H1 (cell line): ENCODE data around the gene CTPS1. TPM values are rescaled to one million over a fixed set of nuclear protein-coding genes. Genes with fewer than 3 reads are reported as not detected.

ENCODE experiments used
- CTCF ChIA-PET: fragments of 300-600 bp; sonication (Branson Sonifier 250); formaldehyde crosslinking; loops from one replicate; lab custom pipeline; 2021; ENCODE audit not compliant: partially characterized antibody; lab: Charles Lee
- POLR2A ChIA-PET: fragments of 300-600 bp; sonication (Branson Sonifier 250); formaldehyde crosslinking; loops from one replicate; lab custom pipeline; 2021; ENCODE audit warnings: inconsistent platforms; ENCODE audit not compliant: partially characterized antibody; lab: Charles Lee
- DNase-seq, 2 experiments: peaks; one replicate each; pipeline versions ENCODE4 v3.0.0 to v3.0.0-alpha.2; 2010 to 2022; ENCODE audit warnings: low spot score in 2 of 2, low read depth in 1 of 2, mixed read lengths in 1 of 2
- FAIRE-seq: peaks from 2 replicates; lab custom pipeline; 2011; peaks lifted over from hg19 to GRCh38; lab: Jason Lieb, UNC
- H2AFZ ChIP-seq: 2 replicates; pipeline ENCODE4 v1.8.1; 2012; ENCODE audit warnings: low read length, inconsistent platforms
- H2AK5ac ChIP-seq: 2 replicates; pipeline ENCODE4 v1.6.1; 2013; ENCODE audit warnings: low read depth, low read length
- H2BK120ac ChIP-seq: replicated peaks from 2 replicates; pipeline ENCODE3; 2013; ENCODE audit warnings: low read depth, low read length, inconsistent platforms
- H2BK12ac ChIP-seq: 2 replicates; pipeline ENCODE4 v1.6.1; 2013; ENCODE audit warnings: low read depth, low read length
- H2BK15ac ChIP-seq: 2 replicates; pipeline ENCODE4 v1.6.1; 2013; ENCODE audit warnings: low read length
- H2BK20ac ChIP-seq: 2 replicates; pipeline ENCODE4 v1.6.1; 2013; ENCODE audit warnings: low read length
- H2BK5ac ChIP-seq: 2 replicates; pipeline ENCODE4 v1.6.1; 2013; ENCODE audit warnings: low read depth, low read length
- H3K14ac ChIP-seq: 2 replicates; pipeline ENCODE4 v1.6.1; 2013; ENCODE audit warnings: inconsistent platforms; ENCODE audit not compliant: insufficient read length
- H3K18ac ChIP-seq: 2 replicates; pipeline ENCODE4 v1.6.1; 2013; ENCODE audit warnings: low read length; ENCODE audit errors: extremely low read depth
- H3K23ac ChIP-seq: 2 replicates; pipeline ENCODE4 v1.6.1; 2013; ENCODE audit warnings: inconsistent platforms; ENCODE audit not compliant: insufficient read length
- H3K23me2 ChIP-seq: 2 replicates; pipeline ENCODE4 v1.6.1; 2013; ENCODE audit warnings: low read depth, low read length
- H3K27ac ChIP-seq: 2 replicates; pipeline ENCODE4 v1.6.1; 2011; ENCODE audit warnings: low read depth, low read length, inconsistent platforms
- H3K27me3 ChIP-seq, 4 experiments: replicated peaks in 1 of 4; 1 replicate in 1 of 4; 2 replicates in 3 of 4; pipeline versions ENCODE4 v1.6.1 to v1.8.1; 2011 to 2013; ENCODE audit warnings: low read length in 3 of 4, mild to moderate bottlenecking in 3 of 4, inconsistent platforms in 2 of 4, mixed read lengths in 2 of 4, moderate library complexity in 1 of 4; ENCODE audit not compliant: control insufficient read depth in 3 of 4, insufficient read depth in 3 of 4; ENCODE audit errors: extremely low read depth in 1 of 4
- H3K36me3 ChIP-seq, 4 experiments: 2 replicates each; pipeline versions ENCODE4 v1.6.1 to v1.8.1; 2011 to 2013; ENCODE audit warnings: mild to moderate bottlenecking in 4 of 4, low read length in 3 of 4, moderate library complexity in 2 of 4, control low read depth in 1 of 4, inconsistent platforms in 1 of 4; ENCODE audit not compliant: insufficient read depth in 4 of 4, control insufficient read depth in 2 of 4
- H3K4ac ChIP-seq: replicated peaks from 2 replicates; pipeline ENCODE3; 2013; ENCODE audit warnings: low read length, low read depth, mixed read lengths, inconsistent platforms; ENCODE audit not compliant: insufficient read length
- H3K4me1 ChIP-seq, 4 experiments: replicated peaks in 1 of 4; 1 replicate in 1 of 4; 2 replicates in 3 of 4; pipeline versions ENCODE4 v1.6.1 to v1.8.1; 2011 to 2013; ENCODE audit warnings: low read length in 3 of 4, inconsistent platforms in 2 of 4, mixed read lengths in 1 of 4; ENCODE audit not compliant: insufficient read depth in 4 of 4, control insufficient read depth in 3 of 4
- H3K4me2 ChIP-seq, 2 experiments: 2 replicates each; pipeline versions ENCODE4 v1.6.1 to v1.8.1; 2011 to 2013; ENCODE audit warnings: low read depth in 2 of 2, low read length in 2 of 2, control low read depth in 1 of 2, inconsistent platforms in 1 of 2, mild to moderate bottlenecking in 1 of 2; ENCODE audit not compliant: insufficient read depth in 1 of 2
- H3K4me3 ChIP-seq, 4 experiments: fragments of 200-600, 300-600 bp in 1 of 4; sonication (generic), shearing (Covaris generic), sonication (Bioruptor Twin) in 1 of 4; 2 replicates each; pipeline versions ENCODE4 v1.5.1 to v1.8.1; 2011 to 2016; ENCODE audit warnings: low read length in 4 of 4, low read depth in 3 of 4, control low read depth in 2 of 4, inconsistent platforms in 2 of 4, mild to moderate bottlenecking in 2 of 4, mixed read lengths in 1 of 4, moderate library complexity in 1 of 4; ENCODE audit not compliant: insufficient read depth in 2 of 4; ENCODE audit errors: extremely low read depth in 1 of 4
- H3K56ac ChIP-seq: replicated peaks from 2 replicates; pipeline ENCODE3; 2013; ENCODE audit warnings: low read depth, mild to moderate bottlenecking, mixed read lengths, low read length, inconsistent platforms; ENCODE audit not compliant: insufficient read length
- H3K79me1 ChIP-seq: 2 replicates; pipeline ENCODE4 v1.6.1; 2013; ENCODE audit warnings: low read depth, low read length, control low read depth
- H3K79me2 ChIP-seq, 2 experiments: 2 replicates each; pipeline versions ENCODE4 v1.6.1 to v1.8.1; 2012 to 2013; ENCODE audit warnings: low read length in 2 of 2, mild to moderate bottlenecking in 2 of 2, inconsistent platforms in 1 of 2; ENCODE audit not compliant: insufficient read depth in 2 of 2, control insufficient read depth in 1 of 2
- H3K9ac ChIP-seq, 4 experiments: replicated peaks in 1 of 4; 1 replicate in 1 of 4; 2 replicates in 3 of 4; pipeline versions ENCODE4 v1.6.1 to v1.8.1; 2011 to 2013; ENCODE audit warnings: low read depth in 3 of 4, low read length in 3 of 4, control low read depth in 2 of 4, mild to moderate bottlenecking in 2 of 4, moderate library complexity in 2 of 4, inconsistent platforms in 1 of 4; ENCODE audit errors: extremely low read depth in 1 of 4
- H3K9me3 ChIP-seq, 2 experiments: 2 replicates each; pipeline versions ENCODE4 v1.6.1 to v1.8.1; 2012 to 2013; ENCODE audit warnings: mild to moderate bottlenecking in 2 of 2, moderate library complexity in 2 of 2, control low read depth in 1 of 2, inconsistent platforms in 1 of 2, low read depth in 1 of 2, low read length in 1 of 2, mixed read lengths in 1 of 2; ENCODE audit not compliant: insufficient read depth in 2 of 2
- H4K20me1 ChIP-seq, 2 experiments: replicated peaks in 1 of 2; 2 replicates each; pipeline versions ENCODE3 to v1.8.1; 2011 to 2013; ENCODE audit warnings: inconsistent platforms in 2 of 2, low read length in 2 of 2, mild to moderate bottlenecking in 1 of 2; ENCODE audit not compliant: insufficient read depth in 2 of 2, control insufficient read depth in 1 of 2
- H4K5ac ChIP-seq: 2 replicates; pipeline ENCODE4 v1.6.1; 2013; ENCODE audit warnings: low read length, low read depth, mixed read lengths, inconsistent platforms; ENCODE audit not compliant: insufficient read length
- H4K8ac ChIP-seq: 2 replicates; pipeline ENCODE4 v1.8.0; 2013; ENCODE audit warnings: mild to moderate bottlenecking, moderate library complexity, low read length, inconsistent platforms; ENCODE audit not compliant: insufficient read depth; ENCODE audit errors: extremely low read depth
- H4K91ac ChIP-seq: replicated peaks from 2 replicates; pipeline ENCODE3; 2013; ENCODE audit warnings: low read length, mixed read lengths, inconsistent platforms; ENCODE audit not compliant: insufficient read length
- CBX5 ChIP-seq: fragments of 300-800, 300-1000 bp; sonication (generic); IDR thresholded peaks from 2 replicates; pipeline ENCODE4 v1.7.1; 2016; ENCODE audit warnings: antibody characterized with exemption, low read length, low read depth
- CEBPB ChIP-seq: IDR thresholded peaks from 2 replicates; pipeline ENCODE4 v1.6.1; 2012; ENCODE audit warnings: low read depth, low read length
- HDAC6 ChIP-seq: IDR thresholded peaks from one replicate; pipeline ENCODE4 v1.7.1; 2012; ENCODE audit warnings: low read depth, mild to moderate bottlenecking, inconsistent platforms, low read length, moderate library complexity
- NRF1 ChIP-seq: IDR thresholded peaks from 2 replicates; pipeline ENCODE4 v1.6.1; 2011; ENCODE audit warnings: mild to moderate bottlenecking, low read depth, low read length, improper control_type of control experiment
- POU5F1 ChIP-seq: IDR thresholded peaks from 2 replicates; pipeline ENCODE4 v1.6.1; 2011; ENCODE audit warnings: low read depth, mild to moderate bottlenecking, low read length, moderate library complexity
- SIX5 ChIP-seq: IDR thresholded peaks from 2 replicates; pipeline ENCODE4 v1.6.1; 2011; ENCODE audit warnings: mild to moderate bottlenecking, low read depth, low read length
- SP1 ChIP-seq: IDR thresholded peaks from 2 replicates; pipeline ENCODE4 v1.6.1; 2011; ENCODE audit warnings: low read depth, low read length
- WGBS, 2 experiments: shearing (Covaris generic) in 1 of 2; methylation state at CpG; one replicate each; pipeline versions ENCODE4 v1.1.6 to v1.1.7; 2013 to 2015; ENCODE audit warnings: low lambda C conversion rate in 2 of 2, mixed read lengths in 2 of 2, inconsistent platforms in 1 of 2, low coverage in 1 of 2, missing lambda C conversion rate in 1 of 2; ENCODE audit not compliant: insufficient replicate concordance in 2 of 2, insufficient coverage in 1 of 2, insufficient read length in 1 of 2; ENCODE audit errors: extremely low coverage in 1 of 2, missing lambda C conversion rate in 1 of 2; 5-methylcytosine and 5-hydroxymethylcytosine counted together
- polyA plus RNA-seq, 7 experiments: library from polyadenylated mRNA; depleted of rRNA in 3 of 7; stranded (reverse) in 5 of 7; unstranded in 2 of 7; fragments of >200 nt in 5 of 7; fragments of 200-250 nt in 2 of 7; gene quantifications; 1 replicate in 5 of 7; 2 replicates in 1 of 7; 4 replicates in 1 of 7; pipeline versions ENCODE4 v1.2.1 to v1.2.3, GENCODE V29; 2011 to 2013; ENCODE audit warnings: missing spikeins in 2 of 7, mixed read lengths in 2 of 7
- total RNA-seq: library from RNA; stranded (reverse); fragmentation: NEBNext Ultra II Directional; extraction: Animal tissue kit (Norgen Biotek cat#: 25700); gene quantifications from 2 replicates; pipeline ENCODE4 v1.2.1, GENCODE V29; 2021
- TF ChIP-seq, protein P1 (sequence below): IDR thresholded peaks from 2 replicates; pipeline ENCODE4 v1.6.1; 2011; ENCODE audit warnings: low read depth, mild to moderate bottlenecking, low read length; ENCODE audit not compliant: insufficient read depth

CTPS1 gene
- total and polyA plus RNA-seq, 2 of the 8 experiments (the other 6 are each of a cell fraction or from before 2014, with no cell fraction given) = 35.5 to 103 TPM

- DNase-seq = no peak
- H3K4me1 ChIP-seq = peaks cover 0 to 3% (median 0%) of the 10 kb centered on the region in 4 experiments; a peak in 3 of 7 replicates
- no peak overlapping the region for H2BK15ac ChIP-seq
- H4K8ac ChIP-seq = no peak overlapping the region
- ChIA-PET CTCF (interaction anchor here (0.9 to 4.3 kb wide), 5 partner anchors 13 to 156 kb away, joined by 3 to 30 read pairs (median 8); partner anchors contain the start of gene CTPS1), POLR2A (interaction anchor here (1.3 to 1.4 kb wide), 2 partner anchors 13 to 57 kb away, joined by 4 to 8 read pairs; partner anchors contain the start of gene CTPS1)
- no peak overlapping the region for H4K91ac ChIP-seq
- H3K18ac ChIP-seq = no peak overlapping the region
- H3K9me3 ChIP-seq = no peaks in the 10 kb centered on the region
- TF ChIP-seq CBX5 (no peak), SP1 (no peak), POU5F1 (no peak), NRF1 (no peak), SIX5 (no peak), CEBPB (no peak), HDAC6 (no peak)
- TF ChIP-seq, protein P1, sequence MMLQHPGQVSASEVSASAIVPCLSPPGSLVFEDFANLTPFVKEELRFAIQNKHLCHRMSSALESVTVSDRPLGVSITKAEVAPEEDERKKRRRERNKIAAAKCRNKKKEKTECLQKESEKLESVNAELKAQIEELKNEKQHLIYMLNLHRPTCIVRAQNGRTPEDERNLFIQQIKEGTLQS = no peak
- no peaks in the 10 kb centered on the region for H3K36me3 ChIP-seq
- H3K27ac ChIP-seq = no peak overlapping the region
- H2BK12ac ChIP-seq = no peak overlapping the region
- H3K79me2 ChIP-seq = no peaks in the 10 kb centered on the region
- no peak overlapping the region for H4K5ac ChIP-seq
- H2AK5ac ChIP-seq = no peak overlapping the region
- H3K23ac ChIP-seq = no peak overlapping the region
- no peaks in the 10 kb centered on the region for H3K27me3 ChIP-seq
- H4K20me1 ChIP-seq = no peaks in the 10 kb centered on the region
- no peak overlapping the region for H3K56ac ChIP-seq
- H3K4me3 ChIP-seq = no peak overlapping the region
- no peaks in the 10 kb centered on the region for H3K23me2 ChIP-seq
- no peak overlapping the region for H2BK120ac ChIP-seq
- H3K4ac ChIP-seq = no peak overlapping the region
- FAIRE-seq = no peak
- no peak overlapping the region for H2BK5ac ChIP-seq
- H2BK20ac ChIP-seq = no peak overlapping the region
- no peak overlapping the region for H3K4me2 ChIP-seq
- H3K14ac ChIP-seq = no peak overlapping the region
- WGBS, 2 experiments = 88% methylated on average over 4 of the region's 4 CpGs; no CpG with 5 or more reads in 1 of the 2 experiments
- no peak overlapping the region for H3K9ac ChIP-seq
- H3K79me1 ChIP-seq = no peaks in the 10 kb centered on the region
- H2AFZ ChIP-seq = no peak overlapping the region
Measured at GRCh38 chr1:40966417-40966816, 13.1 kb upstream of the CTPS1 start.
